T-helper 22 cell (primary cell): Measurements from ENCODE around the gene TFB1M.
A peak's percentile ranks its signal among the peaks of the same experiment; 100 is the strongest.
"Not testable (repeated sequence)": the region's sequence is repeated elsewhere in the genome, so short reads cannot be mapped to it uniquely, and the experiment has no call there.

Experiments used
- DNase-seq: peaks from one replicate; pipeline ENCODE4 v3.0.0-alpha.2; 2020; ENCODE audit warnings: low read depth

Gene TFB1M

GRCh38 chr6:155314092-155314772, at the start of gene TFB1M:
TSS of gene TFB1M (minus strand) at chr6:155314484. CDS start at chr6:155314428, 56 bp downstream.
- DNase-seq: peak; percentile 95

- DNase-seq: not testable (repeated sequence)
Measured at GRCh38 chr6:155364021-155364420, 49.7 kb upstream of the TFB1M start.

GRCh38 chr6:155362968-155363632, 48.8 kb upstream of the TFB1M start:
- not testable (repeated sequence) for DNase-seq

GRCh38 chr6:155354167-155354566, 39.9 kb upstream of the TFB1M start:
- DNase-seq: no peak

DNA sequence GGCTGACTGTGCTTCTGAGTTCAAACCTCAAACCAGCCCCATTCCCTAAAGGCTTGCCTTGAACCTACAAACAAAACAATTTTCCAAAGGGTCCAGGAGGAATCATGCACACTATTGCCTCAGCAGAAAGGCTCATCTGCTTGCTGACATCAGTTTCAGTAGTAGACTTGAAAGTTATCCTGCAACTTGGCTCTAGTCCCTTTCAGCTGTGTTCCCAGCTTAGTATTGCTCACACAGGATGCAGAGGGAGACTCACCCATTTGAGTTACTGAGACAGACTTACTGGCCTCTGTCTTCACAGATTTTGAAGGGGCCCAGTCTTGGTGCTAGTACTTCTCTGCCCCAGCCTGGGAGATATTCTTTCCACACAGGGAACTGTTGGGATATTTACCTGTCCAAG, 38.5 kb upstream of the TFB1M start:
- no peak for DNase-seq

DNA sequence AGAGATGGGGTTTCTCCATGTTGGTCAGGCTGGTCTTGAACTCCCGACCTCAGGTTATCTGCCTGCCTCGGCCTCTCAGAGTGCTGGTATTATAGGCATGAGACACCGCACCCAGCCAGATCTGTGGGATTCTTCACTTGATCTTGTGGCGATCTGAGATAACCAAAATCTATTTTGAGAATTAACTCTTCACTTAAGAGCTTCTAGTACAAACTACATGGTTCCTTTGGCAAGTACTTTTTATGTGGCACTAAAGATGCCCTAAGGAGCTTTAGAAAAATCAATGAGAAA, 37.8 kb upstream of the TFB1M start:
- DNase-seq: no peak

DNA sequence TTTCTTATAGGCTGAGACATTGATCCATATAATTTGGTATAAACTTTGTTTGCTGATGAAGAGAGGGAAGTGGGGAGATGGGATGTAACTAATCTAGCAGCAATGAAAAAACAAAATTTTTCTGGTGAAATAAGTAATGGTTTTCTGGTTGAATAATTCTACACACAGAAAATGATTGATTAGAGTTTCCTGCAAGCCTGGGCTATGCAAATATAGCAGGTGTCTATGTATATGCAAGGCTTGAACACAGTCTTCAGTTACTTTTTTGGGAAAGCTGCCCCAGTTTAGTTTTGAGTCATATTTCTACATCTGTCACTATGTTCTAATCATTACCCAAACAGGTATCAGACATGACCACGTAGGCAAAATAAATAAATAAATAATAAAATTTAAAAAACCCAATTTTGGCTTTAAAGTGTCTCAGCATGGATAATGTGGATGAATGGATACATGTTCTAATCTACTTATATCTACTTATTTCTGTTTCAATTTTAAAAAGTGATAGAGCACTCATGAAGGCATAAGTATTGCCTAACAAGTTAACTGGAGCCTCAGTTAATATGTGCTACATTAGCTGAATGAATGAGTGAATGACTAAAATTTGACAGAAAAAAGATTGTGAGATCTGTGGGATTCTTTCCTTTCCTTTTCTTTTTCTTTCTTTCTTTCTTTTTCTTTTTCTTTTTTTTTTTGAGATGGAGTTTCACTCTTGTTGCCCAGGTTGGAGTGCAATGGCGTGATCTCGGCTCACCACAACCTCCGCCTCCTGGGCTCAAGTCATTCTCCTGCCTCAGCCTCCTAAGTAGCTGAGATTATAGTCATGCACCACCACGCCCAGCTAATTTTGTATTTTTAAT, 37.2 kb upstream of the TFB1M start:
- DNase-seq: no peak

DNA sequence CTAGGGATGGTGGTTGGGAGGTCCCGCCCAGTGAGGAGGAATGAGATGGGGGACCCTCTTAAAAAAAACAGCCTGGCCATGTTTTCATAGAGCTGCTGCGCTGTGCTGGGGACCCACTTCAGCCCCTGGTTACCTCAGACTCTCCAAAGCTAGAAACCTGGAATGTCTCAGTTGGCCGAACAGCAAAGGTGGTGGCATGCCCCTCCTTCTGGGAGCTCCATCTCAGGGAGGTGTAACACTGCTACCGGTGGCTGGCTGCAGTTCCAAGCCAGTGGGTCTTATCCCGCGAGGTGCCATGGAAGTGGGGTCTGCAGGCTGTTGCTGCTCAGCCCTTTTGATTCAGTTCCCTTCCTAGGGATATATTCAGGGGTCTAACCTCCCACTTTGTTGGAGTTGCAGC, 35.7 kb upstream of the TFB1M start:
- no peak for DNase-seq

DNA sequence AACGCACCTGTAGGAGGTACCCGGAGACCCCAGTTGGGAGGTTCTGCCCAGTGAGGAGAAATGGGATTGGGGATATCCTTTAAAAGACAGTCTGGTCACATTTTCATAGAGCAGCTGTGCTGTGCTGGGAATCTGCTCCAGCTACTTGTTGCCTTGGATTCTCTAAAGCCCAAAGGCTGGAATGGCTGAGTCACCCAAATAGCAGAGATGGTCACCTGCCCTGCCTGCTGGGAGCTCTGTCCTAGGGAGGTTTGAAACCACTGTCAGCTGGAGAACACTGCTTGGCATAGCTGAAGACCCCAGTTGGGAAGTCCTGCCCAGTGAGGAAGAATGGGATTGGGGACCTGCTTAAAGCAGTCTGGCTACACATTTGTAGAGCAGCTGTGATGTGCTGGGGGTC, 34.8 kb upstream of the TFB1M start:
- no peak for DNase-seq

DNA sequence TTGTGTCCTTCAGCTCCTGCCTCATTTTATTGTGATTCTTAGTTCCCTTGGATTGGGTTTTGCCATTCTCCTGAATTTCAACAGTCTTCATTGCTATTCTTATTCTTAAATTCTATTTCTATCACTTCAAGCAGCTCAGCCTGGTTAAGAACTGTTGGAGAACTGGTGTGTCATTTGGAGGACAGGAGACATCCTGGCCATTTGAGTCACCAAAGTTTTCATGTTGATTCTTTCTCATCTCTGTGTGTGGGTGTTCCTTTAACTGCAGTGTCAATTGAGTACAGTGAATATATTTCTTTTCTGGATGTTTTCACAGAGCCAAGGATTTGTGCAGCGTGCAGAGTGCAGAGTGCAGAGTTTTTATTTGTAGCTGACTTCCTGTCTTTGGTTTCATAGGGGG, 33.5 kb upstream of the TFB1M start:
- no peak for DNase-seq

- DNase-seq: no peak
Measured at GRCh38 chr6:155346957-155347356, 32.7 kb upstream of the TFB1M start.

DNA sequence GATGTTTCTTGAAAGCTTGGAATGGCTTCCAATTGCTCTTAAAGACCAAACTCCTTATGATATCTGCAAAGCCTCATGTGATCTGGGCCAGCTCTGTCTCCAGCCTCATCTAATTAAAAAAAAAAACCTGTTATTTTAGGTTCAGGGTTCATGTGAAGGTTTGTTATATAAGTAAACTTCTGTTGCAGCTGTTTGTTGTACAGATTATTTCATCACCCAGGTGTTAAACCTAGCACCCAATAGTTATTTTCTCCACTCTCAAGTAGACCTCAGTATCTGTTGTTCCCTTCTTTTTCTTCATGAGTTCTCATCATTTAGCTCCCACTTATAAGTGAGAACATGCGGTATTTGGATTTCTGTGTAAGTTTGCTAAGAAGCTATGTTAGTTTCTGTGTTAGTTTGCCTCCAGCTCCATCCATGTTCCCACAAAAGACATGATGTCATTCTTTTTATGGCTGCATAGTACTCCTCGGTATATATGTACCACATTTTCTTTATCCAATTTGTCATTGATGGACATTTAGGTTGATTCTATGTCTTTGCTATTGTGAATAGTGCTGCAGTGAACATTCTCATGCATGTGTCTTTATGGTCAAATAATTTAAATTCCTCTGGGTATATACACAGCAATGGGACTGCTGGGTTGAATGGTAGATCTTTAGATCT, 30.2 kb upstream of the TFB1M start:
- DNase-seq: no peak

DNA sequence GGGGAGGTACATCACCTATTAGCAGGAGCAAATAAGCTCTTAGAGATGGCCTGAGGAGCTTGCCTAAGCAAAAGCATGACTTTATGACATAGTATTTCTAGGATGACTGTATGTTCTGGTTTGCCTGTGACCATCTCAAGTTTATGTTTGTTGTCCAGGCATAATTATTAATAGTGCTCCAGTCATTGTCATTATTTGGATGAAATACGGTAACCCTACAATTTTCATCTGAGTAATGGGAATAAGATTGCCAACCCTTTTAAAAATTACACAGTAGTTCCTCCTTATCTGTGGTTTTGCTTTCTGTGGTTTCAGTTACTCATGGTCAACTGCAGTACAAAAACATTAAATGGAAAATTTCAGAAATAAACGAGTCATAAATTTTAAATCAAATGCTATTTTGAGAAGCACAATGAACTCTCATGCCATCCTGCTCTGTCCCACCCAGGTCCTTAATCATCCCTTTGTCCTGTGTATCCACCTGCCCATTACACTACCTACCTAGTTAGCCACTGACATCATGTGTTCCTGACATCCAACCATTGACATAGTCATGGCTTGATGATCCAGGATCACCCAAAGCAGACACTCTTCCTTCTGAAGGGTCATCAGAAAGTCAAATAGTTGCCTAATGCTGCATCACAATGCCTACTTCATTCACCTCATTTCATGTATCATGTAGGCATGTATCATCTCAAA, 27.0 kb upstream of the TFB1M start:
- DNase-seq: no peak

DNA sequence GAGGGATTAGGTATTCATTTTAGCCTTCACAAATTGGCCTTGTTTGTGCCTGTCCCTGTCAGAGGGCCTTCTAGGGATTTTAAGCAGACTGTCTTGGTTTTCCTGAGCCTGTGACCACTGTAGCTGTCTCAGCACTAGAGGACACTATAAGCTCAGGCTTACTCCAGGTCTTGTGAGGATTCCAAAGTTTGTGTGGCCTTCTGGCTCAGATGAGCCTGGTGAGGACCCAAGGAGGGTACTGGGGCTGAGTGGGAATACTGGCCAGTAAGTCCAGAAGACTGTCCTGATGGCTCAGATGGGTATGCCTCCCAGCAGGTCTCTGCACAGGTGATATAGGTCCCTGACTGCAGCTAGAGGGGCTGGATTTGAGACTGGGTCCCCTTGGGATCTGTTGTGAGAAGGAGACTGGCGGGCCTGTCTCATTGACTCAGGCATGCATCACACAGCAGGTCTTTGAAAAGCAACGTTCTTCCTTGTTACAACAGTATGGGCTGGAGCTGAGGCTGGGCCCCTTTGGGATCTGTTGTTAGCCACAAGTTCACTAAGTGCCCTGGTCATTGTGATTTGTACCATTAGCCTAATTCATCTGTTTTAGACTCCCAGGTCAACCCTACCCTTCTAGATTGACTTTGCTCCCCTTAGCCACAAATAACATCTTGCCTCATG, 26.3 kb upstream of the TFB1M start:
- DNase-seq: no peak

GRCh38 chr6:155339929-155340328, 25.6 kb upstream of the TFB1M start:
- DNase-seq: not testable (repeated sequence)

- not testable (repeated sequence) for DNase-seq
Measured at GRCh38 chr6:155338237-155338636, 24.0 kb upstream of the TFB1M start.

- no peak for DNase-seq
Measured at GRCh38 chr6:155335265-155335664, 21.0 kb upstream of the TFB1M start.

DNA sequence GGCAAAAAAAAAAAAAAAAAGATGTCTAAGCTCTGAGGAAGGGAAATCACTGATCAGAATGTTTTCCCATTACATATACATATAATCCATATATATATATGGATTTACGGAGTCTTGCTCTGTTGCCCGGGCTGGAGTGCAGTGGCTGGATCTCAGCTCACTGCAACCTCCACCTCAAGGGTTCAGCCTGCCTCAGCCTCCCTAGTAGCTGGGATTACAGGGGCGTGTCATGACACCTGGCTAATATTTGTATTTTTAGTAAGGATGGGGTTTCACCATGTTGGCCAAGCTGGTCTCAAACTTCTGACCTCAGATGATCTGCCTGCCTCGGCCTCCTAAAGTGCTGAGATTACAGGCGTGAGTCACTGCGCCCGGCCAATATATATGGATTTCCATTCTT, 19.8 kb upstream of the TFB1M start:
- not testable (repeated sequence) for DNase-seq

- no peak for DNase-seq
Measured at GRCh38 chr6:155333414-155333813, 19.1 kb upstream of the TFB1M start.

DNA sequence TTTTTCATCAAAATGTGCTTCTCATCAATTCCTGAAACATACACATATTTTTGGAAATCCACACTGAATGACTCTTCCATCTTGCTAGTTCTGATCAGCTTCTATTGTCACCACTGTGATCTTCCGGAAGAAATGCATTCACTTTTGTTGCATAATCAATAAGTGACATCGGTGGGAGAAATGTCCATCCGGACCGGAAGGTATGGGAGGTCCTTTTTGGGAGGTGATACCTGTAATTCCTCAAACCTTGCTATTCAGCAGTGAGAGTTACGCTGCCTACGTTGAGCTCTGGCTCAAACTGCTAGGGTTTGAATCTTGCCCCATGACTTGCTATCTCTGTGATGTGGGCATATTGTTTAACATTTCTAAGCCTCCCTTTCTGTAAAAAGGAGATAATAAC, 16.6 kb upstream of the TFB1M start:
- no peak for DNase-seq

DNA sequence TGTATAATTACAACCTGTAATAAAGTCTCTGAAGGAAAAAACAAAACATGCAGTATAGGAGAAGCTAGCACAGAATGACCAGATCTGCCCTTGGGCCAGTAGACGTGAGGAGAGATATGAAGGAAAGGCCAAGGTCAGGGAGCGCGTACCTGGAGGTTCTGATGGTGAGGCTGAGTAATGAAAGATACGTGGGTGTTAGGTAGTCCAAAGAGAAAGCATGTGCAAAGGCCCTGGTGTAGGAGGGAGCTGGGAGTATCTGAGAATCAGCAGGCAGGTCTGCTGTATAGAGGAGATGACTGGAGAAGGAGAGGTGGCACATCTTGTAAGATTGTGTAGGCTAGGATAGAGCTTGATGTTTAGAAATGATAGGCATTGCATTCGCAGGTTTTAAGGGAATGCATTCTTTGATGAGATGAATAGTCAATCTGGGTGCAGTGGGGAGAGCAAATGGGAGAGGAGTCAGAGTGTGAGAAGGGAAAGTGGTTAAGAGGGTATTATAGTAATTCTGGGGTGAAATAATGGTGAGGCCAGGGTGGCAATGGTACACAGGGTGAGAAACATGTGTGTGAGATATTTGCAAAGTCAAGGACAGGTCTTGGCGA, 15.9 kb upstream of the TFB1M start:
- DNase-seq: no peak
